DND-41 (cell line): ENCODE measurements around the gene TYK2.

Experiments used
- EZH2 ChIP-seq: IDR thresholded peaks from 3 replicates; pipeline ENCODE4 v1.6.1; 2012; ENCODE audit warnings: borderline replicate concordance, low read depth, mild to moderate bottlenecking, moderate library complexity, low read length, inconsistent platforms; ENCODE audit not compliant: severe bottlenecking
- TF ChIP-seq, protein P1 (sequence below): IDR thresholded peaks from 2 replicates; pipeline ENCODE4 v1.5.1; 2012; ENCODE audit warnings: borderline replicate concordance, low read length, moderate library complexity, mild to moderate bottlenecking; ENCODE audit not compliant: poor library complexity, severe bottlenecking; ENCODE audit errors: extremely low read depth

DNA sequence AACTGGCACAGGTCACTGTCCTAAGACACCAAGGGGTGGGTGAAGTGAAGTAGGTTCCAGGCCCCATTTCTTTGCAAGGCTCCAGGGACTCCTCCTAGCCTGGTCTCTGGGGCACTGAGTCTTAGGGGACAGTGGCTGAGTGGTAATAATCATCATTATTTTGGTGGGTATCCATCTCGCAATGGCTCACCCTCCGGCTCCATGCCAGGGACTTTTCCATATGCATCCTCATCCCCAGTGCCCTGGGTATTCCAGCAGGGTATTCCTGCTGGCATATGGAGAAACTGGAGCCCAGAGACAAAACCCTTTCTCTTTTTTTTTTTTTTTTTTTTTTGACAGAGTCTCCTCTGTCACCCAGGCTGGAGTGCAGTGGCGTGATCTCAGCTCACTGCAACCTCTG lies 42.5 kb upstream of the TYK2 start:
- TF ChIP-seq, protein P1, sequence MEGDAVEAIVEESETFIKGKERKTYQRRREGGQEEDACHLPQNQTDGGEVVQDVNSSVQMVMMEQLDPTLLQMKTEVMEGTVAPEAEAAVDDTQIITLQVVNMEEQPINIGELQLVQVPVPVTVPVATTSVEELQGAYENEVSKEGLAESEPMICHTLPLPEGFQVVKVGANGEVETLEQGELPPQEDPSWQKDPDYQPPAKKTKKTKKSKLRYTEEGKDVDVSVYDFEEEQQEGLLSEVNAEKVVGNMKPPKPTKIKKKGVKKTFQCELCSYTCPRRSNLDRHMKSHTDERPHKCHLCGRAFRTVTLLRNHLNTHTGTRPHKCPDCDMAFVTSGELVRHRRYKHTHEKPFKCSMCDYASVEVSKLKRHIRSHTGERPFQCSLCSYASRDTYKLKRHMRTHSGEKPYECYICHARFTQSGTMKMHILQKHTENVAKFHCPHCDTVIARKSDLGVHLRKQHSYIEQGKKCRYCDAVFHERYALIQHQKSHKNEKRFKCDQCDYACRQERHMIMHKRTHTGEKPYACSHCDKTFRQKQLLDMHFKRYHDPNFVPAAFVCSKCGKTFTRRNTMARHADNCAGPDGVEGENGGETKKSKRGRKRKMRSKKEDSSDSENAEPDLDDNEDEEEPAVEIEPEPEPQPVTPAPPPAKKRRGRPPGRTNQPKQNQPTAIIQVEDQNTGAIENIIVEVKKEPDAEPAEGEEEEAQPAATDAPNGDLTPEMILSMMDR, result no peak
- TF ChIP-seq EZH2, result no peak
